PC-3 (cell line): ENCODE results near the gene YES1.

Experiments
- CTCF ChIP-seq: fragments of 300-600 bp; sonication (generic); conservative IDR thresholded peaks from 2 replicates; pipeline ENCODE4 v1.5.1; 2017; ENCODE audit warnings: antibody characterized with exemption, low read depth, mild to moderate bottlenecking, low read length
- EZH2 ChIP-seq: fragments of 300-600 bp; sonication (generic); IDR thresholded peaks from one replicate; pipeline ENCODE4 v1.6.1; 2017; ENCODE audit warnings: antibody characterized with exemption, mild to moderate bottlenecking, low read length; ENCODE audit not compliant: unreplicated experiment

GRCh38 chr18:812376-813171, 532 bp upstream of the YES1 start:
- TF ChIP-seq CTCF (no peak), EZH2 (no peak)
